HEK293 (cell line): ENCODE measurements around the gene MYLK2.

ENCODE experiments used
- CTCF ChIA-PET: fragments of 350-600 bp; formaldehyde crosslinking; extraction: SDS; loops from one replicate; lab custom pipeline; 2021; ENCODE audit warnings: antibody characterized with exemption; lab: Yijun Ruan, JAX
- POLR2A ChIA-PET: fragments of 300-600 bp; formaldehyde crosslinking; extraction: SDS; loops from one replicate; lab custom pipeline; 2020; ENCODE audit warnings: antibody characterized with exemption, inconsistent platforms; lab: Yijun Ruan, JAX
- H3K27ac ChIP-seq: fragments of 200-500 bp; sonication (Bioruptor generic); 2 replicates; pipeline ENCODE4 v1.5.1; 2014; ENCODE audit warnings: low read depth, low read length, control low read depth, inconsistent platforms; ENCODE audit errors: extremely low read depth
- H3K36me3 ChIP-seq, 2 experiments: fragments of 200-500 bp in 1 of 2; sonication (Bioruptor generic) in 1 of 2; 1 replicate in 1 of 2; 2 replicates in 1 of 2; pipeline ENCODE4 v1.5.1; 2014 to 2017; ENCODE audit warnings: inconsistent platforms in 2 of 2, low read length in 2 of 2; ENCODE audit not compliant: control insufficient read depth in 2 of 2, insufficient read depth in 1 of 2
- H3K4me1 ChIP-seq: fragments of 200-500 bp; sonication (Bioruptor generic); 2 replicates; pipeline ENCODE4 v1.5.1; 2014; ENCODE audit warnings: mild to moderate bottlenecking, low read length, inconsistent platforms; ENCODE audit not compliant: control insufficient read depth, insufficient read depth
- H3K4me3 ChIP-seq: 2 replicates; pipeline ENCODE4 v1.5.1; 2011; ENCODE audit warnings: low read depth, mild to moderate bottlenecking, control low read depth, low read length, moderate library complexity
- H3K9me3 ChIP-seq: fragments of 200-500 bp; sonication (Bioruptor generic); 2 replicates; pipeline ENCODE4 v1.5.1; 2014; ENCODE audit warnings: low read depth, low read length, inconsistent platforms; ENCODE audit not compliant: control insufficient read depth, insufficient read depth
- BCL11B ChIP-seq: fragments of 450-650 bp; formaldehyde crosslinking; IDR thresholded peaks from 2 replicates; pipeline ENCODE4 v1.5.1; 2016; ENCODE audit warnings: low read depth, missing biosample characterization, missing genetic modification characterization
- BCL6B ChIP-seq: fragments of 450-650 bp; formaldehyde crosslinking; IDR thresholded peaks from 2 replicates; pipeline ENCODE4 v1.5.1; 2017; ENCODE audit warnings: missing biosample characterization, missing genetic modification characterization
- KLF17 ChIP-seq: fragments of 450-650 bp; formaldehyde crosslinking; IDR thresholded peaks from 2 replicates; pipeline ENCODE4 v1.5.1; 2016; ENCODE audit warnings: missing biosample characterization, missing genetic modification characterization
- PRDM10 ChIP-seq: fragments of 450-650 bp; formaldehyde crosslinking; IDR thresholded peaks from 2 replicates; pipeline ENCODE4 v1.5.1; 2016; ENCODE audit warnings: missing biosample characterization, missing genetic modification characterization
- TRIM28 ChIP-seq: IDR thresholded peaks from 2 replicates; pipeline ENCODE4 v1.6.1; 2011; ENCODE audit warnings: low read length, control low read depth, borderline replicate concordance
- ZBTB11 ChIP-seq: fragments of 450-650 bp; formaldehyde crosslinking; conservative IDR thresholded peaks from 2 replicates; pipeline ENCODE4 v1.5.1; 2016; ENCODE audit warnings: low read depth, missing biosample characterization, missing genetic modification characterization
- ZBTB44 ChIP-seq: fragments of 450-650 bp; IDR thresholded peaks from 2 replicates; pipeline ENCODE4 v1.5.1; 2018; ENCODE audit warnings: missing biosample characterization, mild to moderate bottlenecking, missing genetic modification characterization
- ZBTB6 ChIP-seq: fragments of 450-650 bp; formaldehyde crosslinking; IDR thresholded peaks from 2 replicates; pipeline ENCODE4 v1.5.1; 2017; ENCODE audit warnings: missing biosample characterization, missing genetic modification characterization
- ZNF157 ChIP-seq: fragments of 450-650 bp; formaldehyde crosslinking; IDR thresholded peaks from 2 replicates; pipeline ENCODE4 v1.5.1; 2016; ENCODE audit warnings: missing biosample characterization, missing genetic modification characterization
- ZNF175 ChIP-seq: fragments of 450-650 bp; formaldehyde crosslinking; IDR thresholded peaks from 2 replicates; pipeline ENCODE4 v1.5.1; 2016; ENCODE audit warnings: missing biosample characterization, missing genetic modification characterization
- ZNF433 ChIP-seq: fragments of 450-650 bp; formaldehyde crosslinking; IDR thresholded peaks from 2 replicates; pipeline ENCODE4 v1.5.1; 2016; ENCODE audit warnings: missing biosample characterization, missing genetic modification characterization, low read depth
- ZNF501 ChIP-seq: fragments of 450-650 bp; formaldehyde crosslinking; IDR thresholded peaks from 2 replicates; pipeline ENCODE4 v1.5.1; 2016; ENCODE audit warnings: missing biosample characterization, missing genetic modification characterization
- ZNF521 ChIP-seq: fragments of 450-650 bp; formaldehyde crosslinking; IDR thresholded peaks from 2 replicates; pipeline ENCODE4 v1.5.1; 2017; ENCODE audit warnings: missing biosample characterization, mild to moderate bottlenecking, missing genetic modification characterization
- ZNF621 ChIP-seq: fragments of 450-650 bp; formaldehyde crosslinking; IDR thresholded peaks from 2 replicates; pipeline ENCODE4 v1.5.1; 2017; ENCODE audit warnings: missing biosample characterization, missing genetic modification characterization
- ZNF664 ChIP-seq: fragments of 450-650 bp; formaldehyde crosslinking; IDR thresholded peaks from 2 replicates; pipeline ENCODE4 v1.5.1; 2016; ENCODE audit warnings: missing biosample characterization, missing genetic modification characterization
- ZSCAN16 ChIP-seq: fragments of 450-650 bp; formaldehyde crosslinking; IDR thresholded peaks from 2 replicates; pipeline ENCODE4 v1.5.1; 2016; ENCODE audit warnings: missing biosample characterization, missing genetic modification characterization

Gene MYLK2

GRCh38 chr20:31871618-31871954 lies 52.4 kb downstream of the MYLK2 start:
- Histone ChIP-seq H3K4me3 (no peak overlapping the region), H3K4me1 (no peaks in the 10 kb centered on the region), H3K27ac (no peak overlapping the region), H3K9me3 (no peaks in the 10 kb centered on the region), H3K36me3 (no peaks in the 10 kb centered on the region)
- ChIA-PET CTCF (interaction anchor here (0.9 to 2.9 kb wide), 2 partner anchors 19 to 158 kb away, joined by 3 to 14 read pairs; no protein-coding TSS in a partner anchor), POLR2A (interaction anchor here (1.5 kb wide), 1 partner anchor 10 kb away, joined by 4 read pairs; no protein-coding TSS in a partner anchor)
- TF ChIP-seq ZNF664 (tag by site-specific recombination) (peak; percentile 58; the same call in 1 of the 2 replicates), ZNF521 (tag by site-specific recombination) (no peak), PRDM10 (tag by site-specific recombination) (peak; percentile 57)

- Histone ChIP-seq H3K36me3 (no peaks in the 10 kb centered on the region), H3K4me1 (no peaks in the 10 kb centered on the region), H3K27ac (no peak overlapping the region), H3K9me3 (no peaks in the 10 kb centered on the region), H3K4me3 (no peak overlapping the region)
- no peak for TF ChIP-seq ZNF175 (tag by site-specific recombination)
- no peak for TF ChIP-seq ZNF157
- no peak for TF ChIP-seq ZSCAN16 (tag by site-specific recombination)
- TF ChIP-seq ZBTB6 (tag by site-specific recombination) = no peak
- TF ChIP-seq BCL6B (tag by site-specific recombination) = no peak
- no peak for TF ChIP-seq ZBTB11
- TF ChIP-seq ZNF433 = no peak
- no peak for TF ChIP-seq TRIM28
- TF ChIP-seq KLF17 (tag by site-specific recombination) = no peak
- TF ChIP-seq ZNF621 (tag by site-specific recombination) = no peak
- no peak for TF ChIP-seq ZNF501 (tag by site-specific recombination)
- no peak for TF ChIP-seq BCL11B (tag by site-specific recombination)
- TF ChIP-seq ZBTB44 (tag by site-specific recombination) = no peak
- ChIA-PET POLR2A (interaction anchor here (0.5 to 1.5 kb wide), 2 partner anchors 11 to 253 kb away, joined by 4 to 6 read pairs; no protein-coding TSS in a partner anchor), CTCF (interaction anchor here (0.7 to 2.9 kb wide), 3 partner anchors 20 to 219 kb away, joined by 3 to 14 read pairs (median 4); no protein-coding TSS in a partner anchor)
These were observed 53.2 kb downstream of the MYLK2 start for GRCh38 chr20:31872406-31872805.
